Activated naive CD8-positive, alpha-beta T cell treated with anti-CD3 and anti-CD28 coated beads for 36 hours (primary cell): ENCODE measurements around the gene GRIN2C. TPM values are rescaled to one million over a fixed set of nuclear protein-coding genes. Genes with fewer than 3 reads are reported as not detected.
"Not testable (repeated sequence)": the region's sequence is repeated elsewhere in the genome, so short reads cannot be mapped to it uniquely, and the experiment has no call there.

Source experiments
- DNase-seq: peaks from one replicate; pipeline ENCODE4 v3.0.0; 2021
- H3K27ac Mint-ChIP-seq: one replicate; pipeline ENCODE4 v1.8.0; 2022; ENCODE audit warnings: mild to moderate bottlenecking, moderate library complexity, mixed read lengths
- H3K27me3 Mint-ChIP-seq: one replicate; pipeline ENCODE4 v1.8.0; 2022; ENCODE audit warnings: mild to moderate bottlenecking, mixed read lengths
- H3K36me3 Mint-ChIP-seq: one replicate; pipeline ENCODE4 v1.8.0; 2021; ENCODE audit warnings: mild to moderate bottlenecking, mixed read lengths
- H3K4me1 Mint-ChIP-seq: one replicate; pipeline ENCODE4 v1.8.0; 2021; ENCODE audit warnings: mixed read lengths
- H3K4me3 Mint-ChIP-seq: one replicate; pipeline ENCODE4 v1.8.0; 2022; ENCODE audit warnings: mild to moderate bottlenecking, moderate library complexity, mixed read lengths
- H3K9me3 Mint-ChIP-seq: one replicate; pipeline ENCODE4 v1.8.0; 2022; ENCODE audit warnings: mixed read lengths
- total RNA-seq, 2 experiments: library from RNA; stranded (reverse); gene quantifications; one replicate each; pipeline ENCODE4 v1.2.3, GENCODE V29; 2021

Gene GRIN2C
- total RNA-seq, 2 experiments from 2014 or later = not detected

DNA sequence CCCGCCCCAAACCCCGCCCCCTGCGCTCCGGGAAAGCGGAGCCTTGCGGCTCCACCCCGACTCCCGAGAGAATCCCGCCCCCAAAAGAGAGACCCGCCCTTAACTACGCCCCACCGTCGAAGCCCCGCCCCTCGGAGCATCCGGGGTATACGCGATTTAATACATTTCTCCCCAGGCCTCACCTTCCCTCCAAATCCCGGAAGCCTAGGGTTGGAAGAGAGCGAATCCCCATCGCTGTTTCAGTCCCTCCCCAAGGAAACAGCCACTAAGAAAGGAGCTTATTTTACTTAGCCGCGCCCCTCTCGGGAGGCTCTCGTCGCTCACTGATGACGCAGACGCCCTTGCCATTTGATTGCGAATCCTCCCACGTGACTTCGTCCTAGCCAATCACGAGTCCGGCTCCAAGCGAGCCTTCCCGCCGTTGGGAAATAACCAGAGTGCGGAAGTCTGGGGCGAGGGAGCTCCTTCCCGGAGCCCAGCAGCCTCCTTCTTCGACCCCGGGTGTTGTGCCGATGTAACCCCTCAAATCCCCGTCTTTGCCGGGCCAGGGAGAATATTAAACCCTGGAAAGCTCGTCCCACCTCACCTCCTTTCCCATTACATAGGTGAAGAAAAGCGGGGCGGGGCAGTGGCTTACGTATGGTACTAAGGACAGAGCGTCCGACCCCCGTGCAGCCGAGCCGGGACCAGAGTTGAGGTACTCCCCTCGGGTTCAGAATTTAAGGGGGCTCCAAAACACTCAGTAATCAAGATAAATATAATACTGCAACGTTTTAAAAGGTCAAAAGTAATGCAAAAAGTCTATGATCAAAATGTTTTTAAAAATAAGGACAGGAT lies 13.6 kb upstream of the GRIN2C start:
- H3K4me1 Mint-ChIP-seq = peaks cover 15% of the 10 kb centered on the region
- peaks cover 1% of the 10 kb centered on the region for H3K36me3 Mint-ChIP-seq
- no peaks in the 10 kb centered on the region for H3K9me3 Mint-ChIP-seq
- H3K27ac Mint-ChIP-seq = peak overlapping the region; percentile 94
- peak; percentile 96 for DNase-seq
- H3K4me3 Mint-ChIP-seq = peak overlapping the region; percentile 80
- H3K27me3 Mint-ChIP-seq = no peaks in the 10 kb centered on the region

DNA sequence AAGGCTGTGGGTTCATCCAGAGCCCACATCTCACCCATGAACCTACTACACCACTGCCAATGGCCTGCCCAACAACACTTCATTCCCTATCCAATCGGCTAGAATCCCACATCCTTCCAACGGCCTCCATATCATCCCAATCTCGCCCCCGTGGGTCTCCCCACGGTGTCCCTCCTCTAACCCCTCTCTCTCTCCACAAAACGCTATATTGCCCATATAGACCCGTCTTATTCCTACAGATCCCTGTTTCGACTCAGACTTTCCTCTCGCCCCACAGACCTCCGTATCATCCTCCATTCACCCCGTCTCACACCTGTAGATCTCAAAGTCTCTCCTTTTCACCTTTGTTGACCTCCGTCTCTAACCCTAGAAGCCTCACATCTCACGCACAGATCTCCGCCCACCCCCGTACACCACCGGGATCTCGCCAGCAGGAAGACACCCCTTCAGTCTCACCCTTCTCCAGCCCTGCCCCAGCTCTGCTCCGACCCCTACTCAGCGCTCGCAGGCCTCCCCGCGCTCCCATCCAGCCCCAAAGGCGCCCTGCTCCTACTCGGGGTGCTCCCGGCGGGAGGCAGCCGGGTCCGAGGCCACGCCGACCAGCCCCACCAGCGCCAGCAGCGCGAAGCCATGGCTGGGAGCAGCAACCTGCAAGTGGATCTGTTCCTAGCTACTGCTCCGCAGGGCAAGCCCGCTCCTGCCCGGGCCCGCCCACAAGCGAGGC lies 12.8 kb upstream of the GRIN2C start, which contains the start of gene FDXR:
TSS of gene FDXR (minus strand) at position 682 of the 724 bp plus-strand sequence. CDS start at position 632, 50 bp downstream.
- Mint-ChIP-seq H3K27me3 (no peaks in the 10 kb centered on the region), H3K36me3 (peaks cover 1% of the 10 kb centered on the region), H3K9me3 (no peaks in the 10 kb centered on the region), H3K4me3 (peak within 1 kb of the TSS; percentile 82), H3K27ac (peak within 1 kb of the TSS; percentile 94), H3K4me1 (peaks cover 15% of the 10 kb centered on the region)
- no peak for DNase-seq

DNA sequence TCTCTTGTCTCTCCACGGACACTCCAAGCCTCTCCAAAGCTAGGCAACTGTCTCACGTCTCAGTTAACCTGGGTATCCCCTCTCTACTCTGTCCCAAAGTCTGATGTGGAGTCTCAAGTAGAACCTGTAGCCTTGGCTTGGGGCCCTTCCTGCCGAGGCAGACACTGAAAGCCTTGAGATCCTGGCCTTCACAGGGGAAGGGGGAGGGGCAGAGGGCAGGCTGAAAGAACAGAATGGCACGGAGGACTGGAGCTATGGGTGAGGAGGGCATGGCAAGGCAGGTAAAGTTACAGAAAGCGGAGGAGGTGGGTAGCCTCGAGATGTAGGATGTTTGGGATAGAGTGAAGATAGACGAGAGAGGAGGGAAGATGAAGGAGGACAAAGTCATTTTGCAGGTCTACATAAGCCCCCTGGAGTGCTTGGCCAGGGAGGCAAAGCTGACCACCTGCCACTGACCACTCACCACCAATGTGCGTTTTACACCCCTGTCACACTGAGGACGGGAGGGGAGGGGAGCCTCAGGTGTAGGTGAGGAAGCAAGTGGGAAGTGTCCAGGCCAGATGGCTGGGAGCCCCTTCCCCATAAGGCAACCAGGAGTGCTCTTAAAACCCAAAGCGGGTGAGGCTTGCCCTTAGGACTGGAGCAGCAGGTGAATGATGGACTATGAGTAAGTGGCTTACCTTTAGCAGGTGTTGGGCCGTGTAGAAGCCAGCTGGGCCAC lies 11.8 kb upstream of the GRIN2C start:
- Mint-ChIP-seq H3K36me3 (peaks cover 1% of the 10 kb centered on the region), H3K4me3 (peak overlapping the region; percentile 82), H3K9me3 (no peaks in the 10 kb centered on the region), H3K27me3 (no peaks in the 10 kb centered on the region), H3K27ac (no peak overlapping the region), H3K4me1 (peaks cover 15% of the 10 kb centered on the region)
- DNase-seq = no peak

DNA sequence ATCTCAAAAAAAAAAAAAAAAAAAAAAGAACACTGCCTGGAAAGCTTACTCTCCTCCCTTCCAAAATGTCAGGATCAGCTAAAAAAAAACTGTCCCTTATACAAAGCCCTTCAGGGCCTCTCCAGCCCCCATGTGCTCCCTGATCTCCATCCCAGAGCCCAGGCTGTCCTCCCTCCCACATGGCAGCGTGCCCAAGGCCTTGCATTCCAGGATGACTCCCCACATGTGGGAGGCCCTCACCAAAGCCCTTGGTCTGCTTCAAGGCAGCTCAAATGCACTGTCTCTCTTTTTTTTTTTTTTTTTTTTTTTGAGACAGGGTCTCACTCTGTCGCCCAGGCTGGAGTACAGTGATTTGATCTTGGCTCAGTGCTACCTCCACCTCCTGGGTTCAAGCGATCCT lies 10.8 kb upstream of the GRIN2C start:
- H3K27me3 Mint-ChIP-seq = no peaks in the 10 kb centered on the region
- H3K9me3 Mint-ChIP-seq = no peaks in the 10 kb centered on the region
- peaks cover 12% of the 10 kb centered on the region for H3K4me1 Mint-ChIP-seq
- no peak for DNase-seq
- H3K27ac Mint-ChIP-seq = no peak overlapping the region
- peaks cover 1% of the 10 kb centered on the region for H3K36me3 Mint-ChIP-seq
- no peak overlapping the region for H3K4me3 Mint-ChIP-seq

DNA sequence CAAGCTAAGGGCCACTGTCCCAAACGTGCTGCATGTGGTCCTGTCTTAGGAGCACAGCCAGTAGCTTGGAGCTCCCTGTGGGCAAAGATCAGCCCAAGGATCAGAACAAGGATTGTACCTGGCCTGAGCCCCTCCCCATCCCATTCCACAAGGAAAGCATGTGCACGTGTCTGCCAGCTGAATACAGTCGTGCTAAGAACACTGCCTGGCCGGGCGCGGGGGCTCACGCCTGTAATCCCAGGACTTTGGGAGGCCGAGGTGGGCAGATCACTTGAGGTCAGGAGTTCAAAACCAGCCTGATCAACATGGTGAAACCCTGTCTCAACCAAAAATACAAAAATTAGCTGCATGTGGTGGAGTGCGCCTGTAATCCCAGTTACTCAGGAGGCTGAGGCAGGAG lies 10.3 kb upstream of the GRIN2C start:
- H3K4me3 Mint-ChIP-seq, H3K27ac Mint-ChIP-seq, H3K27me3 Mint-ChIP-seq, H3K9me3 Mint-ChIP-seq, H3K4me1 Mint-ChIP-seq, DNase-seq, H3K36me3 Mint-ChIP-seq: not testable (repeated sequence)

DNA sequence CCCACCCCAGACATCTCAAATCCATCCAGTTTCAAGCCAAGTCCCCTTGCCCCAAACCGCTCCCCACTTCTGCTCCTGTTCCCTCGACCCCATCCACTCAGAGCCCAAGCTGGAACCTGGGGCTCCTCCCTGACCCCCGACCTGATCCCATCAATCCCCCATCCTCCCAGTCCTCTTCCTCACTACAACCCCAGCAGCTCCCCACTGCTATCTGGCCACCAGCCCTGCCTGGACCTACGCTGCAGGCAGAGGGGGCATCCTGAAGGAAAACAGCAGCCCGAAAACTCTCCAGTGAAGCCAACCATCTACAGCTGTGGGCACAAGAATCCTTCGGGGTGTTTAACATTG lies 9.2 kb upstream of the GRIN2C start:
- peaks cover 5% of the 10 kb centered on the region for H3K4me1 Mint-ChIP-seq
- DNase-seq = no peak
- H3K4me3 Mint-ChIP-seq = no peak overlapping the region
- peaks cover 1% of the 10 kb centered on the region for H3K36me3 Mint-ChIP-seq
- no peaks in the 10 kb centered on the region for H3K9me3 Mint-ChIP-seq
- H3K27me3 Mint-ChIP-seq = no peaks in the 10 kb centered on the region
- no peak overlapping the region for H3K27ac Mint-ChIP-seq

DNA sequence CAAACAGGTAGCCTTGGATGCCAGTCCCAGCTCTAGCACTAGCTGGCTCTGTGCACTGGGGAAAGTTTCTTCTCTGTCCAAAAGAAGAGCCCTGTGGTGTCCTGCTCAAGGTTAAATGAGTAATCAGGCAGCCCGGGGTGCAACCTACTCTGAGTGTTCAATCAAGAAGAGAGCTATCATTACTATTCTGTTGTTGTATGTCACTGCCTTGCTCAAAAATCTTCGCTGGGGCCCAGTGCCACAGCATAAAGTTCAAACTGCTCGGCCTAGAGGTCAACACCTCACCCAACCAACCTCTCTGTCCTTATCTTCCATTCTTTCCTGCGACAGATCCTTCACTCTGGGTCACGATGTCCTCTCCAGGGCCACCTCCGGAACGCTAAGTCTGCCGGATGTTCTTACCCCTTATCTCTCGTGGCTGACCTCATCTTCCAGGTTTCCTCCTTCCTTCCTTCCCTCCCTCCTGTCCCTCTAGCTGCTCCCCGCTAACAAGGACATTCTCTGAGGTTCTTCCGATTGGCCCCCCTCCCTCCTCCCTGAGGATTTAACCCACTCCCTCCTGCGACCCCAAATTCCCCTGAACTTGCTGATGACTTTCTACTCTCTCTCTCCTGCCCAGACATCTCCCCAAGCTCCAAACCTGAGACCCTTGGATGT lies 8.7 kb upstream of the GRIN2C start:
- H3K36me3 Mint-ChIP-seq = peaks cover 1% of the 10 kb centered on the region
- no peak overlapping the region for H3K4me3 Mint-ChIP-seq
- H3K27ac Mint-ChIP-seq = no peak overlapping the region
- peaks cover 4% of the 10 kb centered on the region for H3K4me1 Mint-ChIP-seq
- no peak for DNase-seq
- H3K27me3 Mint-ChIP-seq = no peaks in the 10 kb centered on the region
- H3K9me3 Mint-ChIP-seq = no peaks in the 10 kb centered on the region

DNA sequence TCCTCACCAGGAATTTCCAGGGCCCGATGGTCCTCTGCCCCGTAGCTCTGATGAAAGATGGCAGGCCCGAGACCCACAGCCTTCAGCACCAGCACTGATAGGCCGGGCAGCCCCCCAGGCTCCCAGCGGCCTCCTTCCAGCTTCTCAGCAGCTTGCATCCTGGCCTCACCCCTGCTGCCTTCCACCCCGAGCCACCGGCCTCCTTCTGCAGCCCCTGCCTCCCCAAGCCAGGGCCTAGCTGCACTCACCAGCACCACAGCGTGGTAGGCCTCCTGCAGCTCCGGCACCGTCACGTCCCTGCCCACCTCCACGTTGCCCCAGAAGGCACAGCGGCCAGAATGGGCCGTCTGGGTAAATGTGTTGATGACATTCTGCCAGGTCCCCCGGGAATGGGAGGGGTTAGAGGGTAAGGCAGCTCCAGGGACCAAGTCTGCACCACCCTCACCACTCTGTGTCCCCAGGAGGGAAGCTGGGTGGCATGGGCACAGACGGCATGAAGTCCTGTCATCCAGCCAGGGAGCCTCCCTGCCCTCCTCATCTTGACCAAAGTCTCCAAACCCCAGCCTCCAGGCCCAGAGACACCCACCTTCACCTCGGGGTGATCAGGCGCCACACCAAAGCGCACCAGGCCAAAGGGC lies 6.6 kb upstream of the GRIN2C start:
- H3K4me3 Mint-ChIP-seq = no peak overlapping the region
- peaks cover 5% of the 10 kb centered on the region for H3K4me1 Mint-ChIP-seq
- H3K27ac Mint-ChIP-seq = no peak overlapping the region
- no peaks in the 10 kb centered on the region for H3K9me3 Mint-ChIP-seq
- H3K36me3 Mint-ChIP-seq = peaks cover 1% of the 10 kb centered on the region
- no peak for DNase-seq
- H3K27me3 Mint-ChIP-seq = peaks cover 10% of the 10 kb centered on the region

DNA sequence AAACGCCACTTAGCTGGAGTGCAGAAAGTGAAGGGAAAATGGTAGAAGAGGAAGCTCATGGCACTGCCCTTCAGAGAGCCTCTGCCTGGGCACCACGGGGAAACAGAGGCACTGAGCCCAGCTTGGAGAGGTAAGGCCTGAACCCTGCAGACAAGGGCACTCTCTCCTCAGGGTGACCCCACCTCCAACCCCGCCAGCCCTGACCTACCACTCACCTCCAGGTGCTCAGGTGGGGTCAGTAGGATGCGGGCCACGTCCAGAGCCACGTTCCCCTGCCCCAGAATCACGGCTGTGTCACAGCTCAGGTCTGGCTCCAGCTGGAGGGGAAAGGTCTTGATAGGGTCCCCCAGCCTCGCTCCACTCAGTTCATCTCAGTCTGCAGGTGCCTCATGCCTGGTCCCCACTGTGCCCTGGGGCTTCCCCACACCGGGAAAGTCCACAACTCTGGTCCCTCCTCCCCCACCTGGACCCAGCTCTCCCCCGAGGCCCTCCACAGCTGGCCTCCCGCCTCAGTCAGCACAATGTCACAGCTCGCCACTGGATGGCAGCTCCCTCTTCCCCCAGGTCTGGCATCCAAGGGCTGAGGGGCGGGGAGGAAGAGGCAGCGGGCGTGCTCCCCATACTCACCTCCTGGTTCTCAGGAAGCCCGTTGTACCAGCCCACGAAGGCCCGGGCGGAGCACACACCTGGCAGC lies 6.0 kb upstream of the GRIN2C start:
- Mint-ChIP-seq H3K4me3 (no peak overlapping the region), H3K9me3 (no peaks in the 10 kb centered on the region), H3K27ac (no peak overlapping the region), H3K27me3 (peaks cover 17% of the 10 kb centered on the region), H3K4me1 (peaks cover 7% of the 10 kb centered on the region), H3K36me3 (peaks cover 1% of the 10 kb centered on the region)
- DNase-seq = no peak

DNA sequence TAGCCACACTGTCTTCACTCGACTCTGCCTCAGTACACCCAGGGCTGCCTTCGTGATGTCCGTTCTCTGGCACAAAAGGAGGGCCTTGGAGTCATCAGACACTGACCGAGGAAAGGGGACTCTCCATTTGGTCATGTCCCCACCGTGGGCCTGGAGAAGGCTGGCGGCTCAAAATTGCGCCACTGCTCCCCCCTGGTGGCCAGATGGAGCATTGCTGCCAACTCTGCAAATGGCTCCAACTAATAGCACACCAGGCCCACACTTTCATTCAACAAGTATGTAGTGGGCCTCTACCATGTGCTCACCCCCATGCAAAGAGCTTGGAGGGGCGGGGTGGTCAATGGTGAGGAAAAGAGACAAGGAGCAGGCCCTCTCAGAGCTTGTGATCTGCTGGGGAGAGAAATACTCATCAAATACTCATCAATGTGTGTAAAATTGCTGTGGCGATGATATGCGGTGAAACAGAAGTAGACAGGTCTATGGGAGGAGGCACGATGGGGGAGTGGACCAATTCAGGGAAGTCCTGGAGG lies 5.2 kb upstream of the GRIN2C start:
- H3K27me3 Mint-ChIP-seq = peaks cover 24% of the 10 kb centered on the region
- DNase-seq = peak; percentile 66
- H3K9me3 Mint-ChIP-seq = no peaks in the 10 kb centered on the region
- H3K4me3 Mint-ChIP-seq = no peak overlapping the region
- H3K4me1 Mint-ChIP-seq = peaks cover 10% of the 10 kb centered on the region
- H3K36me3 Mint-ChIP-seq = peaks cover 1% of the 10 kb centered on the region
- no peak overlapping the region for H3K27ac Mint-ChIP-seq

DNA sequence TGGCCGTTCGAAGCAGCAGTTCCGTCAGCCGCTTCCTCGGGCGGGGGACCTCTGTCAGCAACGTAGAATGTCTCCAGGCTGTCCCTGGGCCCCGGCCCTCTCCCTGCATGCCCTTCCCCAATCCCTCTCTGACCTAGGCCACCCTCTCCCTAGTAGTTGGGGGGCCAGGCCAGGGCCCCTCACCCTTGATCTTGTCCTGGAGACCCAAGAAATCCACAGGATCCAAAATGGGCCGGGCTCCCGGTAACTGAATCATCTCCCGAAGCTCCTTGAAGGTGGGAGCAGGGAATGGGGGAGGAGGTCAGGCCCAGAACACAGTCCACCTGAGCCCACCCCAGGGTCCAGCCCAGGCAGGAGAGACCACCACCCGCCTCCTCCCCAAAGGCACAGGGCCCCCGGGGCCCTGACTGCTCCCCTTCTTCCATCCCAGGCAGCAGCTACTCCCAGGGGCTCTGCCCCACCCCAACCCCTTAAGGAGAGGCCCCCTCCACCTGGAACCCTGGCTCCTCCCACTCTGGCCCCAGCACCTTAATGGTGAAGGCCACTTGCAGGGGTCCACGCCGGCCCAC lies 4.7 kb upstream of the GRIN2C start:
- H3K27me3 Mint-ChIP-seq = peaks cover 29% of the 10 kb centered on the region
- H3K4me1 Mint-ChIP-seq = peaks cover 10% of the 10 kb centered on the region
- peaks cover 1% of the 10 kb centered on the region for H3K36me3 Mint-ChIP-seq
- H3K27ac Mint-ChIP-seq = no peak overlapping the region
- no peak for DNase-seq
- no peak overlapping the region for H3K4me3 Mint-ChIP-seq
- H3K9me3 Mint-ChIP-seq = no peaks in the 10 kb centered on the region

DNA sequence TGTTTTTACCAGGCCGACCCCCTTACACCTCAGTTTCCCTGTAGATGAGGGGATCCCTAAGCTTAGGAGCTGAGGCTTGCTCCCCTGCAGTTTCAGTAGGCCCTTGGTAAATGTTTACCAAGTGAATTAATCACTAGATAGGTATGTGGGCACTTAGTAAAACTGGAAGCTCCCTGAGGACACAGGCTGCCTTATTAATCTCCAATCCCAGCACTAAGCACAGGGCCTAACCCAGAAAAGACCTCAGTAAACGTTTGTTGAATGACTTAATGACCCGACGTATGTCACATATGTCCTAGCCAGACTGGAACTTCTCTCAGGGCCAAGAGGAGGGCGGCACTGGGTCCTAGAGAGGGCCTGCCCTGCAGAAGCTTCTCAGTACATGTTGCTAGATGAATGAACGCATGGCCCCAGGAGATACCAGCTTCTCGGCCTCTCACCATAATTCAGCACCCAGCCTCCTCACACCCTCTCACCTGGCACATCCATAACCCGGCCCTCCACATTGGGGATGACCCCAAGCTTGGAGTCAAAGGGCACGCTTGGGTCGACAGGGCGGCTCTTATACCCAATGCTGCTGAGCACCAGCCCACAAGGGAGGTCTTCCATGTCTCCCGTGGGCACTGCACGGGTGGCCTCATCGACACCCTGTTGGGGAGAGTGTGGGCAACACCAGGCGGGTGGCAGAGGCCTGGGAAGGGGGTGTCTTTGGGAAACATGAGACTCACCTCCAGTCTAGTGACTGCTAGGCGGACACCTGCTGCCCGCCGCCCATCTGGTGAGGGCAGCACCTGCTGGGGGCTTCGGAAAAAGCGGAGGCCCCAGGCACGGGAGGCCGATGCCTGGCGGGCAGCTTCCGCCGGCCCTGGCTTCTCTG lies 4.0 kb upstream of the GRIN2C start:
- Mint-ChIP-seq H3K4me3 (no peak overlapping the region), H3K27me3 (peaks cover 36% of the 10 kb centered on the region), H3K4me1 (peaks cover 12% of the 10 kb centered on the region), H3K36me3 (peaks cover 1% of the 10 kb centered on the region), H3K27ac (no peak overlapping the region), H3K9me3 (no peaks in the 10 kb centered on the region)
- no peak for DNase-seq

DNA sequence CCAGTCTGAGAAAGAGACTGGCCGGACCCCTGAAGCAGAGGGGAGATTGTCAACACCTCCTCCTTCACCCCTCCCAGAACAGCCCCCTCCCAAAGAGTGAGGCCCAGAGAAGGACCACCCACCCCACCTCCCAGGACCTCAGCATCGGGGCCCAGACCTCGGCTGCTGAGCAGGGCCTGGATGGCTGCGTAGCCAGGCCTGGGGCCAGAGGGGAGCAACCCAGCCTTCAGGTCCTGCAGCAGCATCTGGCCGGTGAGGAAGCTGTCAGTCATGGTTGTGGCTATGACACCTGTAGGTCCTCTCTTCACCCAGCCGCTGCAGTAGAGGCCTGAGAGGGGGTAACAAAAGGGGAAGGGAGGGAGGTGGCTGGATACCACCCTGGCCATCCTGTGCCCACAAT lies 3.2 kb upstream of the GRIN2C start:
- no peak for DNase-seq
- no peaks in the 10 kb centered on the region for H3K36me3 Mint-ChIP-seq
- H3K4me1 Mint-ChIP-seq = peaks cover 12% of the 10 kb centered on the region
- no peak overlapping the region for H3K4me3 Mint-ChIP-seq
- H3K27ac Mint-ChIP-seq = no peak overlapping the region
- H3K27me3 Mint-ChIP-seq = peaks cover 42% of the 10 kb centered on the region
- no peaks in the 10 kb centered on the region for H3K9me3 Mint-ChIP-seq
